Measurements from ENCODE around the gene SLC10A3. TPM values are rescaled to one million over a fixed set of nuclear protein-coding genes. Genes with fewer than 3 reads are reported as not detected.

Gene SLC10A3
- polyA plus RNA-seq, 1 of the 3 experiments (the other 2 are of a cell fraction), result 29.7 TPM

GRCh38 chrX:154481911-154482601 is 8.4 kb downstream of the SLC10A3 start:
- 50% methylated on average over 12 of the region's 14 CpGs for WGBS (ENCODE audit: low lambda C conversion rate)
- Histone ChIP-seq H3K9me2 (no peaks in the 10 kb centered on the region), H3K4me1 (ENCODE audit: control insufficient read depth in 1 of 2, insufficient read depth in 2 of 2, low read depth in 1 of 2, low read length in 1 of 2) (peaks cover 0 to 12% of the 10 kb centered on the region in 2 experiments; a peak in 1 of 4 replicates), H3K4me2 (no peak overlapping the region), H3K4me3 (ENCODE audit: low read depth in 2 of 2, low read length in 1 of 2) (no peak overlapping the region), H3K27ac (ENCODE audit: low read depth in 2 of 2, low read length in 1 of 2) (no peak overlapping the region), H3K36me3 (replicated peaks in 1 of 2; ENCODE audit: control insufficient read depth in 1 of 2, insufficient read depth in 2 of 2, low read length in 1 of 2) (peaks cover 0 to 14% of the 10 kb centered on the region in 2 experiments), H3K27me3 (ENCODE audit: insufficient read depth) (0 out of 2 replicates have a peak, but pooled peaks cover 5% of the 10 kb centered on the region), H2AFZ (ENCODE audit: low read depth) (no peak overlapping the region), H3K9me3 (no peaks in the 10 kb centered on the region), H4K20me1 (ENCODE audit: insufficient read depth) (no peaks in the 10 kb centered on the region), H3F3A (replicated peaks; ENCODE audit: insufficient read depth) (peaks cover 8% of the 10 kb centered on the region), H3K9ac (no peak overlapping the region), H3K79me2 (ENCODE audit: insufficient read depth) (peaks cover 15% of the 10 kb centered on the region)
- ChIA-PET CTCF (interaction anchor here (0.8 to 1.0 kb wide), 2 partner anchors 17 to 45 kb away, joined by 4 read pairs; no protein-coding TSS in a partner anchor), POLR2A (no interaction called here)
- TF ChIP-seq TAF1 (IDR thresholded peaks at IDR 0.05; ENCODE audit: borderline replicate concordance, low read depth, low read length), result no peak
- TF ChIP-seq EZH2phosphoT487 (IDR thresholded peaks at IDR 0.05; ENCODE audit: borderline replicate concordance, low read depth), result no peak
- TF ChIP-seq ELF1 (IDR thresholded peaks at IDR 0.05), result no peak
- TF ChIP-seq TEAD4 (IDR thresholded peaks at IDR 0.05; ENCODE audit: borderline replicate concordance, insufficient read depth), result no peak
- no peak for TF ChIP-seq RAD21 (IDR thresholded peaks at IDR 0.05; ENCODE audit: low read length)
- TF ChIP-seq, protein P1, sequence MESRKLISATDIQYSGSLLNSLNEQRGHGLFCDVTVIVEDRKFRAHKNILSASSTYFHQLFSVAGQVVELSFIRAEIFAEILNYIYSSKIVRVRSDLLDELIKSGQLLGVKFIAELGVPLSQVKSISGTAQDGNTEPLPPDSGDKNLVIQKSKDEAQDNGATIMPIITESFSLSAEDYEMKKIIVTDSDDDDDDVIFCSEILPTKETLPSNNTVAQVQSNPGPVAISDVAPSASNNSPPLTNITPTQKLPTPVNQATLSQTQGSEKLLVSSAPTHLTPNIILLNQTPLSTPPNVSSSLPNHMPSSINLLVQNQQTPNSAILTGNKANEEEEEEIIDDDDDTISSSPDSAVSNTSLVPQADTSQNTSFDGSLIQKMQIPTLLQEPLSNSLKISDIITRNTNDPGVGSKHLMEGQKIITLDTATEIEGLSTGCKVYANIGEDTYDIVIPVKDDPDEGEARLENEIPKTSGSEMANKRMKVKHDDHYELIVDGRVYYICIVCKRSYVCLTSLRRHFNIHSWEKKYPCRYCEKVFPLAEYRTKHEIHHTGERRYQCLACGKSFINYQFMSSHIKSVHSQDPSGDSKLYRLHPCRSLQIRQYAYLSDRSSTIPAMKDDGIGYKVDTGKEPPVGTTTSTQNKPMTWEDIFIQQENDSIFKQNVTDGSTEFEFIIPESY (IDR thresholded peaks at IDR 0.05; ENCODE audit: borderline replicate concordance, low read depth), result no peak
- no peak for TF ChIP-seq SMC3 (IDR thresholded peaks at IDR 0.05; ENCODE audit: low read depth, low read length)
- no peak for TF ChIP-seq SIN3A (IDR thresholded peaks at IDR 0.05; ENCODE audit: borderline replicate concordance, low read depth, low read length)
- TF ChIP-seq MAX (IDR thresholded peaks at IDR 0.05; ENCODE audit: low read depth), result no peak
- no peak for DNase-seq

- H3F3A ChIP-seq (replicated peaks; ENCODE audit: insufficient read depth), result peaks cover 12% of the 10 kb centered on the region
- no peak overlapping the region for H2AFZ ChIP-seq (ENCODE audit: low read depth)
- no peaks in the 10 kb centered on the region for H4K20me1 ChIP-seq (ENCODE audit: insufficient read depth)
- peaks cover 0 to 14% of the 10 kb centered on the region in 2 experiments for H3K36me3 ChIP-seq (replicated peaks in 1 of 2; ENCODE audit: control insufficient read depth in 1 of 2, insufficient read depth in 2 of 2, low read length in 1 of 2)
- H3K9ac ChIP-seq, result no peak overlapping the region
- H3K4me2 ChIP-seq, result no peak overlapping the region
- TF ChIP-seq GABPA (IDR thresholded peaks at IDR 0.05; ENCODE audit: low read depth), result no peak
- H3K27me3 ChIP-seq (ENCODE audit: insufficient read depth), result peaks cover 5% of the 10 kb centered on the region; the same call in 1 of the 2 replicates
- peaks cover 15% of the 10 kb centered on the region for H3K79me2 ChIP-seq (ENCODE audit: insufficient read depth)
- no peaks in the 10 kb centered on the region for H3K9me2 ChIP-seq
- peaks cover 0 to 12% of the 10 kb centered on the region in 2 experiments; a peak in 1 of 4 replicates for H3K4me1 ChIP-seq (ENCODE audit: control insufficient read depth in 1 of 2, insufficient read depth in 2 of 2, low read depth in 1 of 2, low read length in 1 of 2)
- no peaks in the 10 kb centered on the region for H3K9me3 ChIP-seq
- WGBS (ENCODE audit: low lambda C conversion rate), result 36% methylated on average over 5 of the region's 5 CpGs
- H3K27ac ChIP-seq (ENCODE audit: low read depth in 2 of 2, low read length in 1 of 2), result no peak overlapping the region
- ChIA-PET CTCF (interaction anchor here (0.8 kb wide), 1 partner anchor 21 kb away, joined by 3 read pairs; no protein-coding TSS in a partner anchor), POLR2A (interaction anchor here (0.7 to 0.8 kb wide), 2 partner anchors 34 to 1543 kb away, joined by 3 to 5 read pairs; no protein-coding TSS in a partner anchor)
- DNase-seq, result no peak
- no peak overlapping the region for H3K4me3 ChIP-seq (ENCODE audit: low read depth in 2 of 2, low read length in 1 of 2)
These were observed 9.2 kb downstream of the SLC10A3 start for GRCh38 chrX:154481195-154481594.
